CD4-positive, alpha-beta T cell treated with Interleukin-4 for 4 hours (primary cell): ENCODE data around the gene LMO7.

Source experiments
- DNase-seq: peaks from one replicate; pipeline ENCODE4 v3.0.0-alpha.2; 2020

The LMO7 gene

GRCh38 chr13:75635828-75636435, at the start of gene LMO7:
TSS of gene LMO7 (plus strand) at chr13:75636330. CDS start at chr13:75636658, 328 bp downstream.
- DNase-seq = peak; percentile 27

GRCh38 chr13:75587679-75588078, 48.5 kb upstream of the LMO7 start:
- DNase-seq = no peak

DNA sequence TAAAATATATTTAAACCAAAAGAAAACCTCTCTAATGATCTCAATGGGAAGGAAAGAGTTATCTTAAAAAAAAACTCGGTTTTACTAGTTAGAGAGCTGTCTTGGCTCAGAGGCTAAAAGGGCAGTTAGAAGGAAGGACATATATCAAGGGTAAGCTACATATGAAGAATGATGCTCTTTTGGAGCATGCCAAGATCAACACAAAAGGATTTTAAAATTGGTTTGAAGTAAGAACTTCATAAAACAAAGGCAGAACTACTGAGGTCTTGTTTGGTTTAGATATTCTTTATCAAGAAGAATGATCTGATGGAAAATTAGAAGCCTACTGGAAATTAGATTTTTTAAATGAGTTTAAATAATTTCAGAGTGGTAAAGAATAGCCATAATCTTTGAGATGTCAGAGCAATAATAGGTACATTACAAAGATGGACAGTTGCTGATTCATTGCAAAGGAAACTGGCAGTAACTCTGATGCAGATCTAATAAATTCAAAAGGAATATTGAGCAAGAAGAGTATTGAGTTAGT, 39.4 kb upstream of the LMO7 start:
- no peak for DNase-seq

- no peak for DNase-seq
Observed at GRCh38 chr13:75600371-75600770, 35.8 kb upstream of the LMO7 start.

DNA sequence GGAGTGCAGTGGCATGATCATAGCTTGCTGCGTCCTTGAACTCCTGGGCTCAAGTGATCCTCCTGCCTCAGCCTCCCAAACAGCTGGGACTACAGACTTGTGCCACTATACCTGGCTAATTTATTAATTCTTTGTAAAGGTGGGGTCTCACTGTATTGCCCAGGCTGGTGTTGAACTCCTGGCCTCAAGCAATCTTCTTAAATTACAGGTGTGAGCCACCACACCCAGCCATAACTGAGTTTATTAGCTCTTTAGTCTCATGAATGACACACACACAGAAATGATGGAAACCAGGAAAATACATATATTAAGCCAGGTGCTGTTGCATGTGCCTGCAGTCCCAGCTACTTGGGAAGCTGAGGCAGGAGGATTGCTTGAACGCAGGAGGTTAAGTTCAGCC, 33.1 kb upstream of the LMO7 start:
- no peak for DNase-seq

DNA sequence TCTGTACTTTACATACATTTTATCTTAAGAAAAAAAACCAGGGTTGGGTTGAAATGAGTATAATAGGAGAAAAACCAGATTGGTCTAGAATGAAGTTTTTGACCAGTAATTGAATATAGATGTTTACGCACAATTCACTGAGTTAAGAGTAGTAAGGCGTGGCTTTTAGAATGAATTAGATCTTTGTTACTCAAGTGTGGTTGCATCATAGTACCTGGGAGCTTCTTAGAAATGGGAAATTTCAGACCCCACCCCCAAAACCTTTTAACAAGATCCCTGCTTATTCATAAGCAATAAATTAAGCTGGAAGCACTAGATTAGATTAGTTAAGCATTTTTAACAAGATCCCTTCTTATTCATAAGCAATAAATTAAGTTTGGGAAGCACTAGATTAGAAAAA, 28.7 kb upstream of the LMO7 start:
- no peak for DNase-seq

DNA sequence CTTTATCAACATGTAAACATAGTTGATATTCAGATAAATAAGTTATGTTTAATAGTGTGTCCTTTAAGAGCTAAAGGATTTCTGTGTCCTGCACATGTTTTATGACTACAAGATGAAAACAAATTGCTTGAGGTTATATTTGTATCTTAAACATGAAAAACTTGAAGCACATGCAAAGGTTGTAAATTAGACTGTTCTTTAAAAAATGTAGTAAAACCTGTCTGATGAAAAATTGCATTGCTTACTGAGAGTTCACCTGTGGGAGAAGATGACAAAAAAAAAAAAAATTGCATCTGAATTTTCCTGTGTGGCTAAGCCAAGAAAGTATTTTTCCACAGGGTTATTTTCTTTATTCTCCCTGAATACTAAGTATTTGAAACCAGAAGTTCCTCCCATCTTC, 25.7 kb upstream of the LMO7 start:
- no peak for DNase-seq

GRCh38 chr13:75612354-75612753, 23.8 kb upstream of the LMO7 start:
- DNase-seq = no peak

DNA sequence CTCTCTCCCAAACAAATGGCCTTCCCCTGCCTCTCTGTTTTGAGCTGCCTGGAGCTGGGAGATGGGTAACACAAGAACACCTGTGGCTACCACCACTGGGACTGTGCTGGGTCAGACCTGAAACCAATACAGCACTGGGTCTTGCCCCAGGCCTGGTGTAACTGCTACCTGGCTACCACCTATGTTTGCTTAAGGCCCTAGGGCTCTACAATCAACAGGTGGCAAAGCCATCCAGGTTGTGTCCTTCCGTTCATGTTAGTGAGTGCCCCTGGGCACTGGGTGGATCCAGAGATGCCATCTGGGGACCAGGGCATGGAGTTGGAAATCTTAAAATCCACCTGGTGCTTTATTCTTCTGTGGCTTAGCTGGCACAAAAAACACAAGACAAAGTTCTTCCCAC, 18.9 kb upstream of the LMO7 start:
- DNase-seq = no peak

- no peak for DNase-seq
Observed at GRCh38 chr13:75618308-75618707, 17.8 kb upstream of the LMO7 start.

DNA sequence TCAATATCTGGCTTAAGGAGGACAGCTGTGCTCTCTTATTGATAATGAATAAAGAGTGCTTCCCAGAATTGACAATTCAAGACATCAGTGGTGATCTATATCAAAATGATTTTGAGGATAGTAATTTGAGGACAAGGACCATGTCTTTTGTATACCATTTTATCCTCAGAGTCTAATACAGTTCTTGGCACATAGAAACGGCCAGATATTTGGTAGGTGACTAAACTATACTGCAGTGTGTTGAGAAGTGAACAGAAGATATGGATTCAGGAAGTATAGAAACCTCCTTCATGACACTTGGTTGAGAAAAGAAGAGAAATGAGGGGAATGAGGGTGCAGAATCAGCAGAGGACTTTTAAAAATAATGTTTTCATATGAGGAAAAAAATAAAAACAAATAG, 16.1 kb upstream of the LMO7 start:
- DNase-seq = no peak

DNA sequence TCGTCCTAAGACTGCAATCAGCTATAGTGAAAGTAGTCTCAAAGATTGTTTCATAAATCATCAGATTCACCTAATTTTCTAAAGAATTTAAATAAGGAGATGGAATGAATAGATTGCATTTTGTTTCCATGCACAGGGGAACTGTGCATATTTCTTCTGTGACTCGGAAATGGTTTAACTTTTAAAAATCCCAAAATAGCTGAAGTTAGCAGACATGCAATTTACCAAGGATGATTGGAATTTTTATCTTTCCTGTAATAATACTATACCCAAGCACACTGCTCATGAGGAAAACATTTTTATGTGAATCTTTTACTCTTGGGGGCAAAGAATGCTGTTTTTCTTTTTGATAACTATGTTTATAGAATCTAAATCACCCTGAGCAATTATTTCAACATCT, 15.0 kb upstream of the LMO7 start:
- no peak for DNase-seq

- DNase-seq = no peak
Observed at GRCh38 chr13:75628801-75629200, 7.3 kb upstream of the LMO7 start.

- no peak for DNase-seq
Observed at GRCh38 chr13:75633285-75633684, 2.8 kb upstream of the LMO7 start.

- no peak for DNase-seq
Observed at GRCh38 chr13:75635101-75635827, 866 bp upstream of the LMO7 start.

- DNase-seq = peak; percentile 25
Observed at GRCh38 chr13:75636436-75637180, 478 bp downstream of the LMO7 start.

GRCh38 chr13:75637181-75637750, 1.1 kb downstream of the LMO7 start:
- no peak for DNase-seq

- DNase-seq = no peak
Observed at GRCh38 chr13:75639454-75639853, 3.3 kb downstream of the LMO7 start.

- no peak for DNase-seq
Observed at GRCh38 chr13:75641026-75641425, 4.9 kb downstream of the LMO7 start.

GRCh38 chr13:75643182-75643581, 7.1 kb downstream of the LMO7 start:
- no peak for DNase-seq

GRCh38 chr13:75643693-75644092, 7.6 kb downstream of the LMO7 start:
- DNase-seq = no peak

DNA sequence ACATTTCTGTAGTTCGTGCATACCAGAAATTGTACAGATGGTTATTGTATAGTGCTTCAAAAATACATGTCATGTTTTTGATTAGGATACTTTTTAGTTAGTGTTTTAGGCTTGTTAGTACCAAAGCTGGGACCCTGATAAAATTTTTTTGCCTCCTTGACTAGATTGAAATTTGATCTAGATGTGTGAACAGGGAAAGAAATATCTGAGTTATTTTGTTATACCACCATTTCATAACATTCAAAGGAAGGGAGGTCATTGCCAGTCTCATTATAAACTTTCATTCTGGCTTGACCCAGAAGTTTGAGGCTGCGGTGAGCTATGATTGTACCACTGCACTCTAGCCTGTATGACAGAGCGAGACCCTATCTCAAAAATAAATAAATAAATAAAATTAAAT, 9.0 kb downstream of the LMO7 start:
- DNase-seq = no peak

DNA sequence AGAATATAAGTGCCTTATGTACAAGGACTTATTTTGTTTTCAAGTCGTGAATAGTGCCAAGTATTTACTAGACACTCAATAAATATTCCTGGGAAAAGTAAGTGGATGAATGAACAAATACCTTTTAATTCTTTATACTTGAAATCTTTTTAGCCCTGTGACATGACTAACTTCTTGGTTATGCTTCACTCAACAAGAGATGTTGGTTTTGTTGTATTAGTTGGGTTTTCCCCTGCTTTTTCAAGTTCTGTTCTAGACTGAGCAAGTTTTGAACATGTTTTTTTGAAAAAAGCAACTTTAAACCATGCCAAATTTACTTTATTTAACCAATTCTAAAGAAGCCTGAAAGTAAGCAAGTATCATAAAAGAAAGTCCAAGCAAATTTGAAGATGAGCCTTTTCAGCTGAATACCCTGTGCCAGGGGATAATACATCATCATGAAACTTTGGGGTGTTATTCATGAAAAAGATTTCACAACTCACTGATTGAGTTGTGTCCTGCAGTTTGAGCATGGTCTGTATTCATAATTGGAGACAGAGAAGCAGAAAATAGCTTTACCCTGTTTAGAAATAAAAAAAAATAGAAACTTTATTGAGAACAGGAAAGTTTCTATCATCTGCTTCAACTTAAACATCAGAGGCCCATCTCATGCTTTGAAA, 11.1 kb downstream of the LMO7 start:
- DNase-seq = no peak
